ENCODE measurements around the gene ABCD1. TPM values are rescaled to one million over a fixed set of nuclear protein-coding genes. Genes with fewer than 3 reads are reported as not detected.

ABCD1 gene
- total and polyA plus RNA-seq, 4 donors: 5.7 to 19.7 (median 10.3) TPM

- TF ChIP-seq, protein P1, sequence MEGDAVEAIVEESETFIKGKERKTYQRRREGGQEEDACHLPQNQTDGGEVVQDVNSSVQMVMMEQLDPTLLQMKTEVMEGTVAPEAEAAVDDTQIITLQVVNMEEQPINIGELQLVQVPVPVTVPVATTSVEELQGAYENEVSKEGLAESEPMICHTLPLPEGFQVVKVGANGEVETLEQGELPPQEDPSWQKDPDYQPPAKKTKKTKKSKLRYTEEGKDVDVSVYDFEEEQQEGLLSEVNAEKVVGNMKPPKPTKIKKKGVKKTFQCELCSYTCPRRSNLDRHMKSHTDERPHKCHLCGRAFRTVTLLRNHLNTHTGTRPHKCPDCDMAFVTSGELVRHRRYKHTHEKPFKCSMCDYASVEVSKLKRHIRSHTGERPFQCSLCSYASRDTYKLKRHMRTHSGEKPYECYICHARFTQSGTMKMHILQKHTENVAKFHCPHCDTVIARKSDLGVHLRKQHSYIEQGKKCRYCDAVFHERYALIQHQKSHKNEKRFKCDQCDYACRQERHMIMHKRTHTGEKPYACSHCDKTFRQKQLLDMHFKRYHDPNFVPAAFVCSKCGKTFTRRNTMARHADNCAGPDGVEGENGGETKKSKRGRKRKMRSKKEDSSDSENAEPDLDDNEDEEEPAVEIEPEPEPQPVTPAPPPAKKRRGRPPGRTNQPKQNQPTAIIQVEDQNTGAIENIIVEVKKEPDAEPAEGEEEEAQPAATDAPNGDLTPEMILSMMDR (IDR thresholded peaks at IDR 0.05; ENCODE audit: control extremely low read depth, extremely low read depth): no peak
- H3K4me1 ChIP-seq (ENCODE audit: control insufficient read depth in 5 of 5, insufficient read depth in 5 of 5, low read length in 5 of 5): peaks cover 0 to 2% (median 0%) of the 10 kb centered on the region in 5 donors
- no peaks in the 10 kb centered on the region for H3K27me3 ChIP-seq (ENCODE audit: control insufficient read depth in 3 of 3, insufficient read depth in 3 of 3, low read length in 2 of 3)
- ATAC-seq (ENCODE audit: insufficient read depth, low FRiP score) (no peak), DNase-seq (no peak)
- H3K36me3 ChIP-seq (ENCODE audit: control insufficient read depth in 4 of 4, insufficient read depth in 4 of 4, low read length in 4 of 4): no peaks in the 10 kb centered on the region
- H3K9me3 ChIP-seq (ENCODE audit: control insufficient read depth in 4 of 4, insufficient read depth in 3 of 4, low read length in 3 of 4): peaks cover 0 to 2% (median 0%) of the 10 kb centered on the region in 4 donors
- H3K4me3 ChIP-seq: no peak overlapping the region
- H3K9ac ChIP-seq (ENCODE audit: insufficient read depth in 1 of 2, low read length in 2 of 2): no peak overlapping the region
- WGBS, 2 donors: 85 to 96% methylated on average over 19 to 37 of the region's 37 CpGs
- H3K27ac ChIP-seq (ENCODE audit: low read depth in 1 of 2, low read length in 1 of 2): no peak overlapping the region
Observed at GRCh38 chrX:153771415-153772315, 47.0 kb downstream of the ABCD1 start.

GRCh38 chrX:153772316-153773217 is 47.9 kb downstream of the ABCD1 start:
- DNase-seq (no peak), ATAC-seq (ENCODE audit: insufficient read depth, low FRiP score) (no peak)
- TF ChIP-seq, protein P1 (IDR thresholded peaks at IDR 0.05; ENCODE audit: control extremely low read depth, extremely low read depth): no peak
- Histone ChIP-seq H3K4me1 (ENCODE audit: control insufficient read depth in 5 of 5, insufficient read depth in 5 of 5, low read length in 5 of 5) (no peaks in the 10 kb centered on the region), H3K27ac (ENCODE audit: low read depth in 1 of 2, low read length in 1 of 2) (no peak overlapping the region), H3K4me3 (no peak overlapping the region), H3K9me3 (ENCODE audit: control insufficient read depth in 4 of 4, insufficient read depth in 3 of 4, low read length in 3 of 4) (peaks cover 0 to 2% (median 0%) of the 10 kb centered on the region in 4 donors), H3K36me3 (ENCODE audit: control insufficient read depth in 4 of 4, insufficient read depth in 4 of 4, low read length in 4 of 4) (no peaks in the 10 kb centered on the region), H3K9ac (ENCODE audit: insufficient read depth in 1 of 2, low read length in 2 of 2) (no peak overlapping the region), H3K27me3 (ENCODE audit: control insufficient read depth in 3 of 3, insufficient read depth in 3 of 3, low read length in 2 of 3) (no peaks in the 10 kb centered on the region)
- 78 to 85% methylated on average over 6 to 21 of the region's 21 CpGs for WGBS, 2 donors

GRCh38 chrX:153773218-153773611 is 48.6 kb downstream of the ABCD1 start:
- peaks cover 0 to 2% (median 0%) of the 10 kb centered on the region in 4 donors for H3K9me3 ChIP-seq (ENCODE audit: control insufficient read depth in 4 of 4, insufficient read depth in 3 of 4, low read length in 3 of 4)
- H3K27ac ChIP-seq (ENCODE audit: low read depth in 1 of 2, low read length in 1 of 2): no peak overlapping the region
- WGBS, 2 donors: 96 to 98% methylated on average over 13 to 23 of the region's 23 CpGs
- H3K4me1 ChIP-seq (ENCODE audit: control insufficient read depth in 5 of 5, insufficient read depth in 5 of 5, low read length in 5 of 5): no peaks in the 10 kb centered on the region
- no peak overlapping the region for H3K4me3 ChIP-seq
- TF ChIP-seq, protein P1 (IDR thresholded peaks at IDR 0.05; ENCODE audit: control extremely low read depth, extremely low read depth): no peak
- ATAC-seq (ENCODE audit: insufficient read depth, low FRiP score): no peak
- H3K27me3 ChIP-seq (ENCODE audit: control insufficient read depth in 3 of 3, insufficient read depth in 3 of 3, low read length in 2 of 3): no peaks in the 10 kb centered on the region
- peak in 1 of 3 donors; percentile 9 for DNase-seq
- no peak overlapping the region for H3K9ac ChIP-seq (ENCODE audit: insufficient read depth in 1 of 2, low read length in 2 of 2)
- H3K36me3 ChIP-seq (ENCODE audit: control insufficient read depth in 4 of 4, insufficient read depth in 4 of 4, low read length in 4 of 4): no peaks in the 10 kb centered on the region

Measured in lung (tissue), 12 donors.